Kidney glomerular epithelial cell (primary cell): ENCODE measurements around the gene OR56B1.

Source experiments
- DNase-seq: peaks from one replicate; lab custom pipeline; 2025; lab: John Stamatoyannopoulos, UW

The OR56B1 gene

DNA sequence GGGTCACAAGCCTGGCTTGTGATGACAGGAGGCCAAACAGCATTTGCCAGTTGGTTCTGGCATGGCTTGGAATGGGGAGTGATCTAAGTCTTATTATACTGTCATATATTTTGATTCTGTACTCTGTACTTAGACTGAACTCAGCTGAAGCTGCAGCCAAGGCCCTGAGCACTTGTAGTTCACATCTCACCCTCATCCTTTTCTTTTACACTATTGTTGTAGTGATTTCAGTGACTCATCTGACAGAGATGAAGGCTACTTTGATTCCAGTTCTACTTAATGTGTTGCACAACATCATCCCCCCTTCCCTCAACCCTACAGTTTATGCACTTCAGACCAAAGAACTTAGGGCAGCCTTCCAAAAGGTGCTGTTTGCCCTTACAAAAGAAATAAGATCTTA, 843 bp downstream of the OR56B1 start:
- peak; percentile 4 for DNase-seq

DNA sequence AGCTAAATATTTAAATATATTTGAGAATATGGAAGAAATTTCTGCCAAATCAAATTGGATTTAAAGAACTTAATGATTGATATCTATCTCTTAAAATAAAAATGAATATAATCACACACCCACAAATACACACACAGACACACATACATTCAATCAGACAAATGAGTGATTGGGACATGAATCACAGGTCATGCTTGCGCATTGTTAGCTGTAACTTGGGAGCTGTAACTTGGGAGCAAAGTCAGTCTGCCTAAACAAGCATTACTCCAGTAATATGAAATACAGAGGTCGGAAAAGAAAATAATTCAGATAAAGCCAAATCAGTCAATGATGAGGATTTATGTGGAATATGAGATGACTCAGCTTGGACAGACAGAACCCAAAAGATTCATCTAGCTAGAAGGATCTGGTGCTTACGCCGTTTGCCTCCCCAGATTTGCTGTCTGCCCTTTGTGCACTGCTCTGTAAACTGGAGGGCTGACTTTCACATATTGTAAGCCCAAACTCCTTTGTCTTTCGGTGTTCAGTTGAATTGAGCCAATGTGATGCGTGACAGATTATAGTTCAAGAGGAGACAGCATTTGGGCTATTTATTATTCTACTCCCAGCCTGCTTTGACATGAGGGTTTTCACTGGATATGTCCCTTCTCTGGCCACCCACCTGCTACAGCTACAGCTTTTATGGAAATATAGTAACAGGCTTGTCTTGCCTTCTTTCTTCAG, 1.6 kb downstream of the OR56B1 start:
- no peak for DNase-seq

DNA sequence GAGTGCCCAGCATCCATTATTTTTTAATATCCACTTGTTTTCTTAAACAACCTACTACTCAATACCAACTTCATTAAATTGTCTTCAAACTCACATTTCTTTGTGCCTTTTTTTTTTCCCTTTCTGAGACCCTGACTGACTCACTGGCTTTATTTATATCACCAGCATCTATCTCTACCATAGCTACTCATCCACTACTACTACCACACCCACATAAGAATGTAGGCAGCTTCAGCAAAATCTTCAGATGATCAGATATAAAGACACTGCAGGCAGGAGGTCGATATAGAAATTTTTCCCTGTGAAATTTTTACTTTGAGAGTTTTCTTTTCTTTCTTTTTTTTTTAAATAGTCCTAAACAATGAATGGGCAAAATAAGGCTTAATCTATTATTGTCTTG, 2.2 kb downstream of the OR56B1 start:
- no peak for DNase-seq

DNA sequence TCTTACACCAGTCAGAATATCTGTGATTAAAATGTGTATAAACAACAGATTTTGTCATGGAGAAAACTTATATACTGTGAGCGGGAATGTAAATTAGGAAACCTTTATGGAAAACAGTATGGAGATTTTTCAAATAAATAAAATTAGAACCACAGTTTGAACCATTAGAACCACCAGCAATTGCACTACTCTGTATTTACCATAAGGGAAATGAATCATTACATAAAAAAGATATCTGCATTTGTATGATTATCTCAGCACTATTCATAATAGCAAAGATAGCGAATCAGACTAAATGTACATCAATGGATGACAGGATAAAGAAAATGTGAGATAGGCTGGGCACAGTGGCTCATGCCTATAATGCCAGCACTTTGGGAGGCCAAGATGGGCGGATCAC, 10.4 kb downstream of the OR56B1 start:
- no peak for DNase-seq

DNA sequence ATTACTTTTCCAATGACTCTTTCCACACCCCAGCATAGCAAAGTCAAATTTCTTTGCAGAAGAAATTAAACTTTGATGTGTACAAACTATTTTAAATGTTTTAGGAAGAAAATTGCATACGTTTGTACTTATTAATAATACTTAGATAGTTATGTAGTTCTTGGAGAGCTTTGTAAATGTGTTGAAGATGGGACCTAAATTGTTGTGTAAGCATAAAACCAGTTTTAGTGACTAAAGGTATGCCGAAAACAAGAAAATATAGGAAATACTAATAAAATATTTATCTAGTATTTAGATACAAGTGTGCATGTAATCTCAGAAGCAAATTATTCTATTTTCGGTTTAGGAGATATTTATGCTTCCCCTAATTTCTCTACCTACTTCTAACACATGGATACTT, 13.6 kb downstream of the OR56B1 start:
- DNase-seq, result no peak

DNA sequence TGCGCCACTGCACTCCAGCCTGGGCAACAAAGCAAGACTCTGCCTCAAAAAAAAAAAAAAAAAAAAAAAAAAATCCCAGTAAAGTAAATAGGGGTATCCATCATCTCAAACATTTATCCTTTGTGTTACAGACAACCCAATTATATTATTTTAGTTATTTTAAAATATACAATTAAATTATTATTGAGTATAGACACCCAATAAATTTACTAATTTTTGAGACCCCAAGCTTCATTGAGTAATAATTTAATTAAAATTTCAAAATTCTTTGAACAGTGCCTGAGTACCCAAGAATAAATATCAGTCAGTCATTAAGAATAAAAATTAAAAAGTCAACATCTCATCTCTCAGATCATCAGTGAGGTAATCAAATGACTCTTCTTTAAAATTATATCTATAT, 17.7 kb downstream of the OR56B1 start, which contains the start of gene OR52N4:
Gene OR52N4 (plus strand): TSS at position 301 of the 400 bp plus-strand sequence. CDS start 498 bp downstream, outside the sequence.
- no peak for DNase-seq

DNA sequence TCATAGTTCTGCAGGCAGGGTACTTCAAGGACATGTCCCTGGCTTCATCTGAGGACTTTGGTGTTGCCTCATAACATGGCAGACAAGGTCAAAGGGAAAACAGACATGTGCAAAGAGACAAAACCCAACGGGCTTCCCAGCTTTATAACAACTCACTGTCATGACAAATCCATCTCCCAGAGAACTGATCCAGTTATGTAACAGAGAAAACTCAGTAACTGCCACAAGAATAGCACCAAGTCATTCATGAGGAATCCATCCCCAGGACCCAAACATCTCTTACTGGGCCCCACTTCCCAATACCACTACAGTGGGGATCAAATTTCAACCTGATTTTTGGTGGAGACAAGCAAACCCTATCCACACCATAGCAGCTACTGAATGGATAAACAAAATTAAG, 30.8 kb downstream of the OR56B1 start:
- no peak for DNase-seq

DNA sequence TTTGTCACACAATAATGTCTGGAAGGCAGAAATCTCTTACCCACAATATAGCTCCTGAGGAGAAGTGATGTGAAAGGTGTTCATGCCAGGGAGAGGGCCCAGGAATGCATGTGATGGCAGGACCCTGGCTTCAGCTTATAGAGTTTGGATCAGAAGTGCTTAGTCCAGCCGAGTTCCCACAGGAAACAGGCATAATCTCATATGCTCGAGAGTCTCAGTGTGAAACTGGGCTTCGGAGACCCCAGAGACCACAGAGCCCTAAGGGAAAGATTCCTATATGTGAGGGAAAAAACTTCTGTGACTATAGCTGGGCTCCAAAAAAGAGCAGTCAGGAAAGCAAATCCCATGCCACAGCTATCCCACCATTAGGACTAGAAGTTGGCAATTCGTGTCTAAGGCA, 47.0 kb downstream of the OR56B1 start, which contains the start of gene OR52N5:
Gene OR52N5 (minus strand): TSS at position 101 of the 400 bp plus-strand sequence. CDS start 4,721 bp downstream, outside the sequence.
- no peak for DNase-seq
